HCT116 (cell line): ENCODE results near the gene TMEM156. TPM values are rescaled to one million over a fixed set of nuclear protein-coding genes. Genes with fewer than 3 reads are reported as not detected.
A peak's percentile ranks its signal among the peaks of the same experiment; 100 is the strongest.

Experiments used
- ATAC-seq: fragments of 200-7000 bp; cut with Tn5 transposase; 2 replicates; pipeline ENCODE4 v1.9.1; 2020; ENCODE audit warnings: mild to moderate bottlenecking, moderate library complexity
- BruUV-seq: library from RNA; stranded (reverse); fragments of 400-500 nt; replicated peaks from 2 replicates; lab custom pipeline; 2021; lab: Mats Ljungman, UMichigan
- CTCF ChIA-PET: fragments of 300-600 bp; sonication (Branson Sonifier 250); formaldehyde crosslinking; loops from one replicate; lab custom pipeline; 2021; ENCODE audit warnings: antibody characterized with exemption; lab: Charles Lee
- POLR2A ChIA-PET: fragments of 300-600, 350-600 bp; sonication (Branson Sonifier 250); formaldehyde crosslinking; loops from one replicate; lab custom pipeline; 2021; ENCODE audit warnings: antibody characterized with exemption; lab: Charles Lee
- RAD21 ChIA-PET, 2 experiments: fragments of 300-600 bp; sonication (Branson Sonifier 250); formaldehyde crosslinking; loops; one replicate each; lab custom pipeline; 2023; ENCODE audit warnings: low total read pairs in 2 of 2; ENCODE audit not compliant: uncharacterized antibody in 2 of 2, unreplicated experiment in 2 of 2, low non-redundant PET in 1 of 2; lab: Charles Lee
- DNase-seq: peaks from one replicate; pipeline ENCODE4 v3.0.0-alpha.2; 2010; ENCODE audit warnings: low read depth, low spot score
- H2AFZ ChIP-seq: fragments of 200-600 bp; shearing (Covaris generic), sonication (generic); 2 replicates; pipeline ENCODE4 v1.6.1; 2017; ENCODE audit warnings: low read depth, mixed run types, mixed read lengths, antibody characterized with exemption, low read length; ENCODE audit not compliant: poor library complexity, severe bottlenecking
- H3K27ac ChIP-seq: 2 replicates; pipeline ENCODE4 v1.5.1; 2012; ENCODE audit warnings: low read depth, low read length
- H3K27me3 ChIP-seq: fragments of 200-600 bp; sonication (generic); 2 replicates; pipeline ENCODE4 v1.6.1; 2016; ENCODE audit warnings: mixed run types, low read length, mixed read lengths; ENCODE audit not compliant: insufficient read depth
- H3K36me3 ChIP-seq, 2 experiments: fragments of 200-500 bp in 1 of 2; fragments of 200-600 bp in 1 of 2; sonication (Bioruptor generic) in 1 of 2; sonication (generic) in 1 of 2; 2 replicates each; pipeline versions ENCODE4 v1.5.1 to v1.6.1; 2014 to 2016; ENCODE audit warnings: low read length in 2 of 2, inconsistent platforms in 1 of 2, mixed read lengths in 1 of 2, mixed run types in 1 of 2; ENCODE audit not compliant: insufficient read depth in 2 of 2, control insufficient read depth in 1 of 2
- H3K4me1 ChIP-seq, 2 experiments: fragments of 200-600 bp in 1 of 2; sonication (generic) in 1 of 2; 2 replicates each; pipeline versions ENCODE4 v1.5.1 to v1.6.1; 2012 to 2017; ENCODE audit warnings: low read length in 2 of 2, inconsistent platforms in 1 of 2, mild to moderate bottlenecking in 1 of 2, mixed read lengths in 1 of 2, mixed run types in 1 of 2, moderate library complexity in 1 of 2; ENCODE audit not compliant: insufficient read depth in 2 of 2, control insufficient read depth in 1 of 2
- H3K4me2 ChIP-seq: fragments of 200-600 bp; sonication (generic); 2 replicates; pipeline ENCODE4 v1.6.1; 2017; ENCODE audit warnings: mixed run types, low read length, mixed read lengths
- H3K4me3 ChIP-seq, 2 experiments: fragments of 200-600 bp in 1 of 2; sonication (generic) in 1 of 2; replicated peaks in 1 of 2; 2 replicates each; pipeline ENCODE4 v1.5.1; 2011 to 2016; ENCODE audit warnings: low read length in 2 of 2, control low read depth in 1 of 2, low read depth in 1 of 2, mild to moderate bottlenecking in 1 of 2, mixed read lengths in 1 of 2, mixed run types in 1 of 2
- H3K79me2 ChIP-seq: fragments of 200-600 bp; sonication (generic); 2 replicates; pipeline ENCODE4 v1.6.1; 2017; ENCODE audit warnings: mild to moderate bottlenecking, mixed run types, low read length, moderate library complexity, mixed read lengths; ENCODE audit not compliant: insufficient read depth
- H3K9ac ChIP-seq: fragments of 200-600 bp; sonication (generic); 2 replicates; pipeline ENCODE4 v1.6.1; 2016; ENCODE audit warnings: low read length, mixed read lengths
- H3K9me2 ChIP-seq: fragments of 200-600 bp; sonication (generic), shearing (Covaris generic); 2 replicates; pipeline ENCODE4 v1.6.1; 2017; ENCODE audit warnings: mixed run types, mild to moderate bottlenecking, moderate library complexity; ENCODE audit not compliant: insufficient read depth
- H3K9me3 ChIP-seq, 2 experiments: fragments of 200-500 bp in 1 of 2; fragments of 200-600 bp in 1 of 2; sonication (Bioruptor generic) in 1 of 2; sonication (generic) in 1 of 2; 2 replicates each; pipeline ENCODE4 v1.6.1; 2014 to 2017; ENCODE audit warnings: low read length in 2 of 2, mixed read lengths in 2 of 2, inconsistent platforms in 1 of 2, low read depth in 1 of 2, mild to moderate bottlenecking in 1 of 2, mixed run types in 1 of 2, moderate library complexity in 1 of 2; ENCODE audit not compliant: control insufficient read depth in 1 of 2, insufficient read depth in 1 of 2
- H4K20me1 ChIP-seq: fragments of 200-600 bp; sonication (generic), shearing (Covaris generic); 2 replicates; pipeline ENCODE4 v1.6.1; 2017; ENCODE audit warnings: mixed run types, mild to moderate bottlenecking, moderate library complexity; ENCODE audit not compliant: insufficient read depth
- CBX3 ChIP-seq: IDR thresholded peaks from 2 replicates; pipeline ENCODE4 v1.6.1; 2012; ENCODE audit warnings: low read depth
- POLR2A ChIP-seq: IDR thresholded peaks from 2 replicates; pipeline ENCODE4 v1.7.0; 2011; ENCODE audit warnings: borderline replicate concordance; ENCODE audit not compliant: insufficient read depth, insufficient read length; ENCODE audit errors: extremely low read depth
- POLR2AphosphoS5 ChIP-seq: IDR thresholded peaks from 2 replicates; pipeline ENCODE4 v1.6.1; 2011; ENCODE audit warnings: mild to moderate bottlenecking, low read depth, low read length, moderate library complexity
- RAD21 ChIP-seq: IDR thresholded peaks from 2 replicates; pipeline ENCODE4 v1.6.1; 2012; ENCODE audit warnings: low read depth, mild to moderate bottlenecking
- SP1 ChIP-seq: IDR thresholded peaks from 2 replicates; pipeline ENCODE4 v1.6.1; 2012; ENCODE audit warnings: low read depth
- SRF ChIP-seq: IDR thresholded peaks from 2 replicates; pipeline ENCODE4 v1.6.1; 2012; ENCODE audit warnings: low read depth
- YY1 ChIP-seq: IDR thresholded peaks from 2 replicates; pipeline ENCODE4 v1.6.1; 2011; ENCODE audit warnings: low read length, low read depth, moderate library complexity, mild to moderate bottlenecking; ENCODE audit not compliant: insufficient replicate concordance; ENCODE audit errors: extremely low read depth
- intact Hi-C: fragments of 100-400 bp; cut with micrococcal nuclease; formaldehyde crosslinking; loops from 2 replicates; pipeline ENCODE4 v1.10.0; 2022
- total RNA-seq: library from RNA; stranded (reverse); gene quantifications from one replicate; pipeline ENCODE4 v1.2.1, GENCODE V29; 2021; ENCODE audit not compliant: unreplicated experiment
- TF ChIP-seq, protein P1 (sequence below), 3 experiments: fragments of 200-600 bp in 1 of 3; sonication (generic) in 1 of 3; IDR thresholded peaks in 2 of 3; conservative IDR thresholded peaks in 1 of 3; 2 replicates each; pipeline ENCODE4 v1.5.1; 2012 to 2017; ENCODE audit warnings: low read depth in 2 of 3, low read length in 2 of 3, antibody characterized with exemption in 1 of 3, borderline replicate concordance in 1 of 3, control low read depth in 1 of 3, mild to moderate bottlenecking in 1 of 3, mixed read lengths in 1 of 3, mixed run types in 1 of 3, moderate library complexity in 1 of 3; ENCODE audit not compliant: insufficient read depth in 1 of 3
- TF ChIP-seq, protein P2 (sequence below): IDR thresholded peaks from 2 replicates; pipeline ENCODE4 v1.6.1; 2012; ENCODE audit warnings: low read depth

TMEM156 gene
- total RNA-seq, 1 experiment from 2014 or later = 0.22 TPM

DNA sequence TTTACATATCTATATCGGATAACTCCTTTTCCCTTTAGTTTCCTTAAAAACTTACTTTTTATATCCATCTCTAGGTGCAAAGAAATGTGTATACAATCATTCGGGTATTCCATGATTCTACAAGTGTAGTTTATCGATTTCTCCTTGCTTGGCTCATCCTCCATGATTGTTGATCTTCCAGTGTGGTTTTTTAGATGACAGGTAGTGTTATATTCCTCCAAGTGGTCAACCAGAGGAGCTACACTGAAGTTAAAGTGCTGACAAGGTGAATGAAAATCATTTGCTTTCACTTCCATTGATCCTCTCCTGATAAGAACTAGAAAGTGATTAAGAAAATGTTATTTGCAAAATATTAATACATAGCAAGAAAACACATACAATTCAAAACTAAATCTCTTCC is 38.5 kb downstream of the TMEM156 start:
- H3K27ac ChIP-seq = no peak overlapping the region
- ChIA-PET CTCF (interaction anchor here (0.6 kb wide), 1 partner anchor 91 kb away, joined by 4 read pairs; no protein-coding TSS in a partner anchor), POLR2A (interaction anchor here (1.3 kb wide), 1 partner anchor 8 kb away, joined by 3 read pairs; no protein-coding TSS in a partner anchor), RAD21 (no interaction called here)
- TF ChIP-seq SP1 = no peak
- TF ChIP-seq YY1 = no peak
- TF ChIP-seq RAD21 = peak; percentile 51
- no peak for TF ChIP-seq POLR2AphosphoS5
- peak; percentile 55; the same call in 1 of the 2 replicates for TF ChIP-seq CBX3
- TF ChIP-seq, protein P1, sequence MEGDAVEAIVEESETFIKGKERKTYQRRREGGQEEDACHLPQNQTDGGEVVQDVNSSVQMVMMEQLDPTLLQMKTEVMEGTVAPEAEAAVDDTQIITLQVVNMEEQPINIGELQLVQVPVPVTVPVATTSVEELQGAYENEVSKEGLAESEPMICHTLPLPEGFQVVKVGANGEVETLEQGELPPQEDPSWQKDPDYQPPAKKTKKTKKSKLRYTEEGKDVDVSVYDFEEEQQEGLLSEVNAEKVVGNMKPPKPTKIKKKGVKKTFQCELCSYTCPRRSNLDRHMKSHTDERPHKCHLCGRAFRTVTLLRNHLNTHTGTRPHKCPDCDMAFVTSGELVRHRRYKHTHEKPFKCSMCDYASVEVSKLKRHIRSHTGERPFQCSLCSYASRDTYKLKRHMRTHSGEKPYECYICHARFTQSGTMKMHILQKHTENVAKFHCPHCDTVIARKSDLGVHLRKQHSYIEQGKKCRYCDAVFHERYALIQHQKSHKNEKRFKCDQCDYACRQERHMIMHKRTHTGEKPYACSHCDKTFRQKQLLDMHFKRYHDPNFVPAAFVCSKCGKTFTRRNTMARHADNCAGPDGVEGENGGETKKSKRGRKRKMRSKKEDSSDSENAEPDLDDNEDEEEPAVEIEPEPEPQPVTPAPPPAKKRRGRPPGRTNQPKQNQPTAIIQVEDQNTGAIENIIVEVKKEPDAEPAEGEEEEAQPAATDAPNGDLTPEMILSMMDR (IDR thresholded peaks at IDR 0.05 in 2 of 3, conservative IDR thresholded peaks at IDR 0.05 in 1 of 3; ENCODE audit: borderline replicate concordance in 1 of 3, insufficient read depth in 1 of 3, low read depth in 2 of 3, low read length in 2 of 3) = peak in 2 of 3 experiments; percentile 38 to 44; a peak in 3 of 6 replicates
- no peaks in the 10 kb centered on the region for H3K9me2 ChIP-seq
- BruUV-seq = no TSS peak
- H3K36me3 ChIP-seq = no peaks in the 10 kb centered on the region
- no peak overlapping the region for H3K4me2 ChIP-seq
- DNase-seq = peak; percentile 21
- H3K9me3 ChIP-seq = no peaks in the 10 kb centered on the region
- no peaks in the 10 kb centered on the region for H4K20me1 ChIP-seq
- peak overlapping the region; percentile 25 for H2AFZ ChIP-seq
- H3K27me3 ChIP-seq = no peaks in the 10 kb centered on the region
- peaks cover 2 to 7% of the 10 kb centered on the region in 2 experiments; a peak in 3 of 4 replicates for H3K4me1 ChIP-seq
- intact Hi-C loops = no loop called here
- H3K4me3 ChIP-seq = no peak overlapping the region
- no peak overlapping the region for H3K9ac ChIP-seq
- peak; percentile 78 for ATAC-seq
- no peaks in the 10 kb centered on the region for H3K79me2 ChIP-seq

DNA sequence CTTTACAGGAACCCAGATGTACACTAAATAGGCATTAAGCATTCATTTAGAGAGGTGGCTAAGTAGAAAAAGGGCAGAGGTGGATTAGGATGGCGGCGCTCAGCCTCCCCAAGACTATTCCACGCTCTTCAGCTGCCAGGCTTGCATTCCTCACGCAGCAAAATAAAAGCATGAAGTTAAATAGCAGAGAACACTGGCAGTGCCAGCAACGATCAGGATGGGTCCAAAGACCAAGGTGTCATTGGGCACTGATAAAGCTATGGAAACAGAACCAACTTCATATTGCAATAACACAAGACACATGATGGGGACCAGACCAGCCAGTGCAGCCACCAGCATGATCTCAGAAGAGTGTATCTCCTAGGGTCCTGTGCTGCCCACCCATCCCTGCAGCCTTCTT is 42.0 kb downstream of the TMEM156 start:
- H2AFZ ChIP-seq = no peak overlapping the region
- no peak overlapping the region for H3K27ac ChIP-seq
- H3K36me3 ChIP-seq = no peaks in the 10 kb centered on the region
- peaks cover 9 to 18% of the 10 kb centered on the region in 2 experiments for H3K4me1 ChIP-seq
- no peaks in the 10 kb centered on the region for H3K27me3 ChIP-seq
- H4K20me1 ChIP-seq = no peaks in the 10 kb centered on the region
- BruUV-seq = no TSS peak
- DNase-seq = no peak
- no peak for ATAC-seq
- H3K4me2 ChIP-seq = no peak overlapping the region
- intact Hi-C loops = no loop called here
- RAD21 ChIA-PET = no interaction called here
- CTCF ChIA-PET = no interaction called here
- TF ChIP-seq RAD21 (no peak), POLR2AphosphoS5 (no peak), CBX3 (no peak), POLR2A (no peak), SRF (no peak)
- TF ChIP-seq, protein P2, sequence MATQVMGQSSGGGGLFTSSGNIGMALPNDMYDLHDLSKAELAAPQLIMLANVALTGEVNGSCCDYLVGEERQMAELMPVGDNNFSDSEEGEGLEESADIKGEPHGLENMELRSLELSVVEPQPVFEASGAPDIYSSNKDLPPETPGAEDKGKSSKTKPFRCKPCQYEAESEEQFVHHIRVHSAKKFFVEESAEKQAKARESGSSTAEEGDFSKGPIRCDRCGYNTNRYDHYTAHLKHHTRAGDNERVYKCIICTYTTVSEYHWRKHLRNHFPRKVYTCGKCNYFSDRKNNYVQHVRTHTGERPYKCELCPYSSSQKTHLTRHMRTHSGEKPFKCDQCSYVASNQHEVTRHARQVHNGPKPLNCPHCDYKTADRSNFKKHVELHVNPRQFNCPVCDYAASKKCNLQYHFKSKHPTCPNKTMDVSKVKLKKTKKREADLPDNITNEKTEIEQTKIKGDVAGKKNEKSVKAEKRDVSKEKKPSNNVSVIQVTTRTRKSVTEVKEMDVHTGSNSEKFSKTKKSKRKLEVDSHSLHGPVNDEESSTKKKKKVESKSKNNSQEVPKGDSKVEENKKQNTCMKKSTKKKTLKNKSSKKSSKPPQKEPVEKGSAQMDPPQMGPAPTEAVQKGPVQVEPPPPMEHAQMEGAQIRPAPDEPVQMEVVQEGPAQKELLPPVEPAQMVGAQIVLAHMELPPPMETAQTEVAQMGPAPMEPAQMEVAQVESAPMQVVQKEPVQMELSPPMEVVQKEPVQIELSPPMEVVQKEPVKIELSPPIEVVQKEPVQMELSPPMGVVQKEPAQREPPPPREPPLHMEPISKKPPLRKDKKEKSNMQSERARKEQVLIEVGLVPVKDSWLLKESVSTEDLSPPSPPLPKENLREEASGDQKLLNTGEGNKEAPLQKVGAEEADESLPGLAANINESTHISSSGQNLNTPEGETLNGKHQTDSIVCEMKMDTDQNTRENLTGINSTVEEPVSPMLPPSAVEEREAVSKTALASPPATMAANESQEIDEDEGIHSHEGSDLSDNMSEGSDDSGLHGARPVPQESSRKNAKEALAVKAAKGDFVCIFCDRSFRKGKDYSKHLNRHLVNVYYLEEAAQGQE = no peak
- TF ChIP-seq, protein P1 (IDR thresholded peaks at IDR 0.05 in 2 of 3, conservative IDR thresholded peaks at IDR 0.05 in 1 of 3; ENCODE audit: borderline replicate concordance in 1 of 3, insufficient read depth in 1 of 3, low read depth in 2 of 3, low read length in 2 of 3) = no peak
- TF ChIP-seq, all 23 proteins: peak for 0
- Histone ChIP-seq H3K4me3 (no peak overlapping the region), H3K9ac (no peak overlapping the region), H3K9me3 (no peaks in the 10 kb centered on the region), H3K9me2 (no peaks in the 10 kb centered on the region), H3K79me2 (no peaks in the 10 kb centered on the region)
- POLR2A ChIA-PET = no interaction called here
